MCF 10A (cell line): Measurements from ENCODE around the gene EIF4EBP2. TPM values are rescaled to one million over a fixed set of nuclear protein-coding genes. Genes with fewer than 3 reads are reported as not detected.
A peak's percentile ranks its signal among the peaks of the same experiment; 100 is the strongest.

ENCODE experiments used
- BruUV-seq: library from RNA; stranded (reverse); fragments of 400-500 nt; replicated peaks from 2 replicates; lab custom pipeline; 2021; lab: Mats Ljungman, UMichigan
- CTCF ChIA-PET: fragments of 300-600 bp; sonication (Branson Sonifier 250); formaldehyde crosslinking; extraction: SDS; loops from one replicate; lab custom pipeline; 2021; ENCODE audit warnings: antibody characterized with exemption, inconsistent platforms; lab: Yijun Ruan, JAX
- POLR2A ChIA-PET: fragments of 300-600, 350-650 bp; sonication (Branson Sonifier 250); formaldehyde crosslinking; extraction: SDS; loops from one replicate; lab custom pipeline; 2020; ENCODE audit warnings: antibody characterized with exemption, inconsistent platforms; lab: Yijun Ruan, JAX
- DNase-seq: peaks from one replicate; pipeline ENCODE4 v3.0.0-alpha.2; 2018; ENCODE audit not compliant: unreplicated experiment
- H3K27ac Mint-ChIP-seq: one replicate; pipeline ENCODE4 v1.8.0; 2022; ENCODE audit warnings: mild to moderate bottlenecking, low read depth, mixed read lengths; ENCODE audit not compliant: unreplicated experiment
- H3K27me3 Mint-ChIP-seq: one replicate; pipeline ENCODE4 v1.8.0; 2022; ENCODE audit warnings: mixed read lengths; ENCODE audit not compliant: insufficient read depth, unreplicated experiment
- H3K36me3 Mint-ChIP-seq: one replicate; pipeline ENCODE4 v1.8.0; 2022; ENCODE audit warnings: mild to moderate bottlenecking, moderate library complexity, mixed read lengths; ENCODE audit not compliant: insufficient read depth, unreplicated experiment
- H3K4me1 Mint-ChIP-seq: one replicate; pipeline ENCODE4 v1.8.0; 2022; ENCODE audit warnings: mixed read lengths; ENCODE audit not compliant: insufficient read depth, unreplicated experiment
- H3K4me3 Mint-ChIP-seq: one replicate; pipeline ENCODE4 v1.8.0; 2022; ENCODE audit warnings: mild to moderate bottlenecking, moderate library complexity, mixed read lengths; ENCODE audit not compliant: unreplicated experiment
- H3K9me3 Mint-ChIP-seq: one replicate; pipeline ENCODE4 v1.8.0; 2022; ENCODE audit warnings: mixed read lengths; ENCODE audit not compliant: unreplicated experiment
- intact Hi-C: fragments of 100-400 bp; cut with micrococcal nuclease; formaldehyde crosslinking; loops from 2 replicates; pipeline ENCODE4 v1.14.1; 2022
- total RNA-seq: library from RNA; stranded (reverse); gene quantifications from 2 replicates; pipeline ENCODE4 v1.2.3, GENCODE V29; 2022
- TF ChIP-seq, protein P1 (sequence below): fragments of 200-600 bp; IDR thresholded peaks from one replicate; pipeline ENCODE4 v1.8.0; 2022; ENCODE audit warnings: antibody characterized with exemption, mild to moderate bottlenecking; ENCODE audit not compliant: unreplicated experiment

Gene EIF4EBP2
- total RNA-seq, 1 experiment from 2014 or later, result 21.2 TPM

DNA sequence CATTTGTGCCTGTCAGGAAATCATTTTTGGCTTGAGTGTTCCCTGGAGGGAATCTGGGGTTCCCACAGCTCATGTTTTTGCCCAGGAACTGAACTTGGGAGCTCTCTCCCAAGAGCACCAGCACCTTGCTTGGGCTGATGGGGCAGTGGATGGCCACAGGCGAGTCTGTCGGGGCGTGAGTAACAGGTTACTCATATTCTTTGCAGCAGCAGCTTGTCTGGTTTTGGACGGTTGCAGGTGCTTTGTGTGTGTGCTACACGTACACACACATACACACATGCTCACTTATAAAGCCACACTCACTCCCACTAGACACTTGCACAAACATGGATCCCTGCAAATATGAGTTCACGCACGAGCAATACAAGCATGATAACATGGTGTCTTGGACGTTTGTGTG lies 71.7 kb downstream of the EIF4EBP2 start:
- intact Hi-C loops, result no loop called here
- BruUV-seq, result no TSS peak
- no peaks in the 10 kb centered on the region for H3K9me3 Mint-ChIP-seq
- H3K36me3 Mint-ChIP-seq, result no peaks in the 10 kb centered on the region
- TF ChIP-seq, protein P1, sequence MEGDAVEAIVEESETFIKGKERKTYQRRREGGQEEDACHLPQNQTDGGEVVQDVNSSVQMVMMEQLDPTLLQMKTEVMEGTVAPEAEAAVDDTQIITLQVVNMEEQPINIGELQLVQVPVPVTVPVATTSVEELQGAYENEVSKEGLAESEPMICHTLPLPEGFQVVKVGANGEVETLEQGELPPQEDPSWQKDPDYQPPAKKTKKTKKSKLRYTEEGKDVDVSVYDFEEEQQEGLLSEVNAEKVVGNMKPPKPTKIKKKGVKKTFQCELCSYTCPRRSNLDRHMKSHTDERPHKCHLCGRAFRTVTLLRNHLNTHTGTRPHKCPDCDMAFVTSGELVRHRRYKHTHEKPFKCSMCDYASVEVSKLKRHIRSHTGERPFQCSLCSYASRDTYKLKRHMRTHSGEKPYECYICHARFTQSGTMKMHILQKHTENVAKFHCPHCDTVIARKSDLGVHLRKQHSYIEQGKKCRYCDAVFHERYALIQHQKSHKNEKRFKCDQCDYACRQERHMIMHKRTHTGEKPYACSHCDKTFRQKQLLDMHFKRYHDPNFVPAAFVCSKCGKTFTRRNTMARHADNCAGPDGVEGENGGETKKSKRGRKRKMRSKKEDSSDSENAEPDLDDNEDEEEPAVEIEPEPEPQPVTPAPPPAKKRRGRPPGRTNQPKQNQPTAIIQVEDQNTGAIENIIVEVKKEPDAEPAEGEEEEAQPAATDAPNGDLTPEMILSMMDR, result no peak
- peaks cover 10% of the 10 kb centered on the region for H3K27me3 Mint-ChIP-seq
- H3K4me3 Mint-ChIP-seq, result no peak overlapping the region
- ChIA-PET POLR2A (interaction anchor here (0.9 to 1.1 kb wide), 3 partner anchors 14 to 72 kb away, joined by 4 read pairs; partner anchors contain the start of gene EIF4EBP2), CTCF (interaction anchor here (1.6 to 3.1 kb wide), 2 partner anchors 14 to 63 kb away, joined by 3 to 9 read pairs; no protein-coding TSS in a partner anchor)
- peak; percentile 77 for DNase-seq
- H3K27ac Mint-ChIP-seq, result no peak overlapping the region
- peaks cover 21% of the 10 kb centered on the region for H3K4me1 Mint-ChIP-seq

DNA sequence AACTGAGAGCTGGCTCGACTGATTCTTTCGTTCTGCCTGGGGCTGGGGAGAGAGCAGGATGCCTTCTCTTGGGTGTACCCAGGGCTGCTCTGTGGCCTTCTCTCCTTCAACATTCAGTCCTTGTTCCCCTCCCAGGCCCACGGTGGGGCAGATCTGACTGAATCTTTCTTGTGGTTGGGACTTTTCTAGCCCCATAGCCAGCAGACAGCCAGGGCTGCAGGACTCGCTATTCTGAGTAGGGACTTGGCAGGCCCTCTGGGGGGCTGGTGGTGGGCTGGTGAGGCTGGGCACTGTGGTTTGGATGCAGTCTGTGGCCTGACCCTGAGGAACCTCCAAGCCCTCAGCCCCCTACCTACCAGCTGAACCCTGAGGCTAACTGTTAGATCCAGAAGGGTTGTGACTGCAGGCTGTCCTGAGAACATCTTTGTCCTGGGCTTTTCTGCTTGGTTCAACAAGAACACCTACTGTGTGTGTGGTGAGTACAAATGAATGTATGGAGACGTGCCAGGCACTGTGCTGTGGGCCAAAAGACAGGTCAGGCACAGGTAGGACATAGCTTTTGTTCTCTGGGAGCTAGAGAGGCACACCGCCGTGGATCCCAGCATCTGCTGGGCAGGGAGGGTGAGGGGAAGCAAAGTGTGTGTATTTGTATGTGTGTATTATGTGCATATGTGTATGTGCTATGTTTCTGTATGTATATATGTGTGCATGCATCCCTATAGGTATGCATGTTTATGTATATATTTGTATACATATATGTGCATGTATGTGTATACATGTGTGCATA lies 72.5 kb downstream of the EIF4EBP2 start:
- TF ChIP-seq, protein P1, result no peak
- BruUV-seq, result no TSS peak
- peaks cover 21% of the 10 kb centered on the region for H3K4me1 Mint-ChIP-seq
- ChIA-PET POLR2A (interaction anchor here (0.6 to 1.5 kb wide), 6 partner anchors 15 to 789 kb away, joined by 3 to 6 read pairs (median 4); partner anchors contain the start of gene EIF4EBP2), CTCF (interaction anchor here (1.6 to 3.1 kb wide), 2 partner anchors 15 to 62 kb away, joined by 3 to 9 read pairs; no protein-coding TSS in a partner anchor)
- no peak overlapping the region for H3K27ac Mint-ChIP-seq
- no peaks in the 10 kb centered on the region for H3K36me3 Mint-ChIP-seq
- peaks cover 5% of the 10 kb centered on the region for H3K27me3 Mint-ChIP-seq
- intact Hi-C loops, result no loop called here
- no peak for DNase-seq
- no peaks in the 10 kb centered on the region for H3K9me3 Mint-ChIP-seq
- no peak overlapping the region for H3K4me3 Mint-ChIP-seq

DNA sequence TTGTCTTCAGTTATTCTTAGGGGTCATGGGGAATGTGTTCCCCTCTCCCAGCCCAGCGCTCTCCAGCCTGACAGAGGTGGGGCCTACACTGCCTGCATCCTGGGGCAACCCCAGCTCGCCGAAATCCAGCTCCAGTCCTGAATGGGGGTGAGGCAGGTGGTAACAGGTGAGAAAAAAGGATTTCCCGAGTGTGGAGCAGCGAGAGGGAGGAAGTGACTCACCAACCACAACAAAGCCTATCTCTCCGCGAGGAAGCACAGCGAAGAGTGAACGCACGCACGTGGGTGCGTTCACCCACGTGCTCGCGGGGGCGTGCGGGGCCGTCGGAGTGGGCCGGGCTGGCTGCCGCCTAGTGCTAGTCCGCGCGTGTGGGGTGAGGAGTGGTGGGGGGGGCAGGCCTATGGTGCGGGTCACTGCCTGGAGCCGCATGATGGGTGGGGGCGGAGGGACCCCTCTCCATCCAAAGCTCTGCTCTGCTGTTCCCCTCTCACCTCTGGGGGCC lies 73.8 kb downstream of the EIF4EBP2 start:
- no peaks in the 10 kb centered on the region for H3K36me3 Mint-ChIP-seq
- ChIA-PET POLR2A (interaction anchor here (0.8 to 1.5 kb wide), 2 partner anchors 12 to 16 kb away, joined by 3 to 6 read pairs; no protein-coding TSS in a partner anchor), CTCF (interaction anchor here (0.5 to 3.1 kb wide), 3 partner anchors 17 to 1438 kb away, joined by 3 to 9 read pairs (median 3); no protein-coding TSS in a partner anchor)
- intact Hi-C loops, result no loop called here
- no peaks in the 10 kb centered on the region for H3K9me3 Mint-ChIP-seq
- no peaks in the 10 kb centered on the region for H3K27me3 Mint-ChIP-seq
- H3K4me1 Mint-ChIP-seq, result peaks cover 21% of the 10 kb centered on the region
- peak overlapping the region; percentile 52 for H3K4me3 Mint-ChIP-seq
- no peak overlapping the region for H3K27ac Mint-ChIP-seq
- TF ChIP-seq, protein P1, result no peak
- DNase-seq, result peak; percentile 80
- BruUV-seq, result no TSS peak

Other genes starting within 250 kb of the EIF4EBP2 start
- 132 and 152 TPM in 2 replicates for gene SAR1A, start 233.6 kb upstream of the EIF4EBP2 start, total RNA-seq
- gene PPA1, start 170.7 kb upstream of the EIF4EBP2 start, total RNA-seq, result 221 and 293 TPM in 2 replicates
- not detected in 2 replicates for gene NPFFR1, start 120.1 kb upstream of the EIF4EBP2 start, total RNA-seq
- 1.1 and 1.5 TPM in 2 replicates for gene LRRC20, start 21.5 kb upstream of the EIF4EBP2 start, total RNA-seq
- gene NODAL, start 37.5 kb downstream of the EIF4EBP2 start, total RNA-seq, result not detected in 2 replicates
- 0.12 TPM in 1 of 2 replicates, not detected in the other for gene PALD1, start 74.6 kb downstream of the EIF4EBP2 start, total RNA-seq
- gene PRF1, start 198.6 kb downstream of the EIF4EBP2 start, total RNA-seq, result not detected in 2 replicates